HepG2 (cell line): ENCODE results near the gene IGF2BP1.

Experiments
- JUN ChIP-seq: sonication (generic); formaldehyde crosslinking; IDR thresholded peaks from 2 replicates; pipeline ENCODE4 v1.4.0; 2020; ENCODE audit warnings: mild to moderate bottlenecking, missing genetic modification reagents
- NFIC ChIP-seq: IDR thresholded peaks from 2 replicates; pipeline ENCODE4 v1.6.1; 2012; ENCODE audit warnings: mild to moderate bottlenecking, low read length, inconsistent platforms
- TF ChIP-seq, protein P1 (sequence below): sonication (generic); formaldehyde crosslinking; IDR thresholded peaks from 2 replicates; pipeline ENCODE4 v1.5.0; 2020; ENCODE audit warnings: mild to moderate bottlenecking, missing genetic modification reagents, moderate library complexity

DNA sequence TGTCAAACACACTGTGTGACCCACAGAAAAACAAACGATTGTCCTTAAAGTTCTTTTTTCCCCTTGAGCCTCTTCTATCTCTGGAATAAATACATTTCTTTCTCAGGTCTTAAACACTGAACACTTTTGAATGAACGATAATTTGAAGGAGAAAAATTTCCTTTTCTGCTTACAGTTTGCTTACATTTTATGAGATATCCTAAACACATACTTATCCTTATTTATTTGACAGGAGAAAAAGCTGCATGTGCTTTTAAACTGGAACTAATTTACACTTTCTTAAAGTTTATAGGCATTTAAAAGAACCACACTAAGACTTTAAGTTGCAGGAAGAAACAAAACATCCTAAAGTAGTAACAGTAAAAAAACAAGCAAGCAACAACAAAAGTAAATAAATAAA, 4.7 kb upstream of the IGF2BP1 start:
- TF ChIP-seq NFIC (no peak), JUN (CRISPR knock-in tag) (no peak)
- TF ChIP-seq, protein P1, sequence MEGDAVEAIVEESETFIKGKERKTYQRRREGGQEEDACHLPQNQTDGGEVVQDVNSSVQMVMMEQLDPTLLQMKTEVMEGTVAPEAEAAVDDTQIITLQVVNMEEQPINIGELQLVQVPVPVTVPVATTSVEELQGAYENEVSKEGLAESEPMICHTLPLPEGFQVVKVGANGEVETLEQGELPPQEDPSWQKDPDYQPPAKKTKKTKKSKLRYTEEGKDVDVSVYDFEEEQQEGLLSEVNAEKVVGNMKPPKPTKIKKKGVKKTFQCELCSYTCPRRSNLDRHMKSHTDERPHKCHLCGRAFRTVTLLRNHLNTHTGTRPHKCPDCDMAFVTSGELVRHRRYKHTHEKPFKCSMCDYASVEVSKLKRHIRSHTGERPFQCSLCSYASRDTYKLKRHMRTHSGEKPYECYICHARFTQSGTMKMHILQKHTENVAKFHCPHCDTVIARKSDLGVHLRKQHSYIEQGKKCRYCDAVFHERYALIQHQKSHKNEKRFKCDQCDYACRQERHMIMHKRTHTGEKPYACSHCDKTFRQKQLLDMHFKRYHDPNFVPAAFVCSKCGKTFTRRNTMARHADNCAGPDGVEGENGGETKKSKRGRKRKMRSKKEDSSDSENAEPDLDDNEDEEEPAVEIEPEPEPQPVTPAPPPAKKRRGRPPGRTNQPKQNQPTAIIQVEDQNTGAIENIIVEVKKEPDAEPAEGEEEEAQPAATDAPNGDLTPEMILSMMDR (CRISPR knock-in tag), result no peak
